ENCODE results near the gene BMP3. TPM values are rescaled to one million over a fixed set of nuclear protein-coding genes. Genes with fewer than 3 reads are reported as not detected.
A peak's percentile ranks its signal among the peaks of the same experiment; 100 is the strongest.
"Not testable (repeated sequence)": the region's sequence is repeated elsewhere in the genome, so short reads cannot be mapped to it uniquely, and the experiment has no call there.

Gene BMP3
- total RNA-seq, 2 donors from 2014 or later = 3.3 to 33.4 TPM

DNA sequence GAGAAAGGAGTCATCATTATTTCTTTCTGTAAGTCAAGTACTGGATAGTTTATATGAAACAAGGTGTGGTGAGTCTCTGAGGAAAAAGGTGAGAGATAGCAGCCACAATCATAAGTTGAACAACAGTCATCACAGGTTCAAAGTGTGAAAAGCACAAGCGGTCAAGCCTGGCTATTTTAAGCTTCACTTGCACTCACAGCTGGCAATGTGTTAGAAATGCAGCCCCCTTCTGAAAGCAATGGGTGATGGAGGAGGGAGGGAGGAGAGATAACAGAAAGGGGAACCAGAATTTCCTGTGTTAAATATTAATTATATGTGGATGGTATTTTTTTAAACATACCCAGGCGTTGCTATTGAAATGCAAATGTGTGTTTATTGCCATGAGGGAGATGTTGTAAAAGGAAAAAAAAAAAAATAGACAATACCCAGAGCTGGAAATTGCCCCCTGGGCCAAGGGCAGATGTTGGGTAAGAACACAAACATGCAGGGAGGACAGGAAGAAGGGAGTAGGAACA, 26.9 kb upstream of the BMP3 start:
- no peaks in the 10 kb centered on the region for H3K27me3 ChIP-seq
- no peak overlapping the region for H3K4me3 ChIP-seq
- peak overlapping the region; percentile 12 for H3K27ac ChIP-seq
- TF ChIP-seq, protein P1, sequence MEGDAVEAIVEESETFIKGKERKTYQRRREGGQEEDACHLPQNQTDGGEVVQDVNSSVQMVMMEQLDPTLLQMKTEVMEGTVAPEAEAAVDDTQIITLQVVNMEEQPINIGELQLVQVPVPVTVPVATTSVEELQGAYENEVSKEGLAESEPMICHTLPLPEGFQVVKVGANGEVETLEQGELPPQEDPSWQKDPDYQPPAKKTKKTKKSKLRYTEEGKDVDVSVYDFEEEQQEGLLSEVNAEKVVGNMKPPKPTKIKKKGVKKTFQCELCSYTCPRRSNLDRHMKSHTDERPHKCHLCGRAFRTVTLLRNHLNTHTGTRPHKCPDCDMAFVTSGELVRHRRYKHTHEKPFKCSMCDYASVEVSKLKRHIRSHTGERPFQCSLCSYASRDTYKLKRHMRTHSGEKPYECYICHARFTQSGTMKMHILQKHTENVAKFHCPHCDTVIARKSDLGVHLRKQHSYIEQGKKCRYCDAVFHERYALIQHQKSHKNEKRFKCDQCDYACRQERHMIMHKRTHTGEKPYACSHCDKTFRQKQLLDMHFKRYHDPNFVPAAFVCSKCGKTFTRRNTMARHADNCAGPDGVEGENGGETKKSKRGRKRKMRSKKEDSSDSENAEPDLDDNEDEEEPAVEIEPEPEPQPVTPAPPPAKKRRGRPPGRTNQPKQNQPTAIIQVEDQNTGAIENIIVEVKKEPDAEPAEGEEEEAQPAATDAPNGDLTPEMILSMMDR (IDR thresholded peaks at IDR 0.05) = no peak
- no peak overlapping the region for H3K9ac ChIP-seq (ENCODE audit: low read depth in 2 of 2, low read length in 2 of 2)
- H3K9me3 ChIP-seq = no peaks in the 10 kb centered on the region
- H3K4me1 ChIP-seq = no peaks in the 10 kb centered on the region
- no peak for DNase-seq
- intact Hi-C loops (cut with DNase I) = no loop called here
- no peaks in the 10 kb centered on the region for H3K36me3 ChIP-seq

DNA sequence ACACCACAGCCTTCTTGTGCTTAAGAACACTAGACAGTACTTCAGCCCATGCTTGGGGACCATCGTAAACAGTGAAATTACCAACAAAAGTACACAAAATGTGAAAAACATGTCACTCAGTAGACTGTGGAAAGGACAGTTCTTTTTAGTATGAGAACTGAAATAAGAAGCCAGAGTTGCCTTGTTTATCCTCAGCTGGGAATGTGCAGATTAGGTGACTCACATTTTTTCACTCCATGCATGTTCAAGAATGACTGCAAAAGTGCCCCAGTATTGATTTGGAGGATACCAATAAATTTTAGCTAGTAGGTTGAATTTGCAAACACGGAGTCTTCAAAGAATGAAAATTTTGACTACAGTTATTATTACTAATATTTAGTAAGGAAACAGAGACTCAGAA, 23.1 kb upstream of the BMP3 start:
- intact Hi-C loops (cut with DNase I) = no loop called here
- TF ChIP-seq, protein P1 (IDR thresholded peaks at IDR 0.05) = no peak
- Histone ChIP-seq H3K9ac (ENCODE audit: low read depth in 2 of 2, low read length in 2 of 2) (no peak overlapping the region), H3K27ac (no peak overlapping the region), H3K36me3 (no peaks in the 10 kb centered on the region), H3K4me3 (no peak overlapping the region), H3K4me1 (no peaks in the 10 kb centered on the region), H3K9me3 (no peaks in the 10 kb centered on the region), H3K27me3 (no peaks in the 10 kb centered on the region)
- no peak for DNase-seq

DNA sequence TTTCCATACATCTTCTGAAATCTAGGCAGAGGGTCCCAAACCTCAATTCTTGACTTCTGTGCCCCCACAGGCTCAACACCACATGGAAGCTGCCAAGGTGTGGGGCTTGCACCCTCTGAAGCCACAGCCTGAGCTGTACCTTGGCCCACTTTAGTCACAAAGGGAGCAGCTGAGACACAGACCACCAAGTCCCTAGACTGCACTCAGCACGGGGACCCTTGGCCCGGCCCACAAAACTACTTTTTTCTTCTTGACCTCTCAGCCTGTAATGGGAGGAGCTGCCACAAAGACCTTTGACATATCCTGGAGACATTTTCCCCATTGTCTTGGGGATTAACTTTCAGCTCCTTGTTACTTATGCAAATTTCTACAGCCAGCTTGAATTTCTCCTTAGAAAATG, 13.9 kb upstream of the BMP3 start:
- H3K36me3 ChIP-seq; H3K27me3 ChIP-seq; DNase-seq; H3K4me3 ChIP-seq; intact Hi-C loops (cut with DNase I); H3K27ac ChIP-seq; H3K4me1 ChIP-seq; H3K9me3 ChIP-seq; H3K9ac ChIP-seq (ENCODE audit: low read depth in 2 of 2, low read length in 2 of 2): not testable (repeated sequence)

DNA sequence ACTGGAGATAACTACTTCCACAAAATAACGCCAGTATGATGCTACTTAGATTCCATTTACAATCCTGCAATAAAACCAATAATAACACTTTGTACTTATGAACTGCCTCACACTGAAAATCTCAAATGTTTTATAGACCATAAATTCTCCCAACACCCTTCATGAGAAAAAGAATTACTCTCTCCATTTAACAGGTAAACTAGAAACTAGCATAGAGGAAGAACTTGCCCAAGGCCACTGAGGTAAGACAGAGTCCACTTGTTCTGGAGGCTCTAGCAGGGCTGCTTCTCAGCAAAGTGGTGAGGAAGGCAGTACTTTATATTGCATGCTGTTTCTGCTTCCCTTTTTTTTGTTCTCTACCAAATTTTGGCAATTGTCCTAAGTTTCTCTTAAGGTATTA, 11.5 kb upstream of the BMP3 start:
- Histone ChIP-seq H3K36me3 (no peaks in the 10 kb centered on the region), H3K4me3 (no peak overlapping the region), H3K27ac (no peak overlapping the region), H3K27me3 (no peaks in the 10 kb centered on the region), H3K4me1 (no peaks in the 10 kb centered on the region), H3K9ac (ENCODE audit: low read depth in 2 of 2, low read length in 2 of 2) (no peak overlapping the region), H3K9me3 (no peaks in the 10 kb centered on the region)
- TF ChIP-seq, protein P1 (IDR thresholded peaks at IDR 0.05) = no peak
- DNase-seq = peak; percentile 26
- intact Hi-C loops (cut with DNase I) = no loop called here

DNA sequence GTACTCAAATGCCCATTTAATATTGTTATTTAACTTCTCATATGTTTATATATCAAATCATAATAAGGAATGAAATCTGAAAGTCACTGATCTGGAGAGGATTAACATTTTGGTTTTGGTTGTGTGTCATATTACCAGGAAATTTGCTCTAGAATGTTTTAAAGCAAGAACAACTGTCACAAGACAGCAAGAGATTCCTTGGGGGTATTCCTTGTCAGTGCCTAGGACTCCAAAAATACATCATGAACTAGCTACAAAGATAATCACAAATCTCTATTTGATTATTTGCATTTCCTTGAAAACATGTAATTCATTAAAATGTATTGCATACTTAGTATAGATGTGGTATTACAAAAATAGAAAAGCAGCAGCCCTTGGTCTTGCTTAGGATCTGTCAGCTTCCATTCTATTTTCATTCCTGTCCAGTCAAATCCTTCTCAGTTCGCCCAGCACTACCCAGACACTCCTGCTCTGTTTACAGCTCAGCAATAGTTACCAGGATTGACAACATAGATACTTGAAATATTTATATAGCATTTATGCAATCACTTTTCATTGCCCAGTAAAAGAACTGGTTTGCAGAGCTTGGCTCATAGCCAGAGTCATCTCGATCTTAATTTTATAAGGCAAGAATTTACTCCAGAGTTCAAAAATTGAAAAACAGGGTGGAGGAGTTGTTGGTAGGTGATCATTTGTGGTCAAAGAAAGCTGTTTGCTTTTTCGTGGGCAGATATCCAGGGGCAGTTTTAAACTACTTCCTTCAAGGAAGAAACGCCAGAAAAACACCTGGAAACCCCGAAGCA, 9.2 kb upstream of the BMP3 start:
- peak overlapping the region; percentile 48 for H3K27ac ChIP-seq
- TF ChIP-seq, protein P1 (IDR thresholded peaks at IDR 0.05) = no peak
- H3K9me3 ChIP-seq = no peaks in the 10 kb centered on the region
- no peak overlapping the region for H3K4me3 ChIP-seq
- no peaks in the 10 kb centered on the region for H3K4me1 ChIP-seq
- peak overlapping the region in 1 of 2 donors; percentile 12 for H3K9ac ChIP-seq (ENCODE audit: low read depth in 2 of 2, low read length in 2 of 2)
- peak; percentile 63 for DNase-seq
- H3K27me3 ChIP-seq = no peaks in the 10 kb centered on the region
- no peaks in the 10 kb centered on the region for H3K36me3 ChIP-seq
- intact Hi-C loops (cut with DNase I) = no loop called here

DNA sequence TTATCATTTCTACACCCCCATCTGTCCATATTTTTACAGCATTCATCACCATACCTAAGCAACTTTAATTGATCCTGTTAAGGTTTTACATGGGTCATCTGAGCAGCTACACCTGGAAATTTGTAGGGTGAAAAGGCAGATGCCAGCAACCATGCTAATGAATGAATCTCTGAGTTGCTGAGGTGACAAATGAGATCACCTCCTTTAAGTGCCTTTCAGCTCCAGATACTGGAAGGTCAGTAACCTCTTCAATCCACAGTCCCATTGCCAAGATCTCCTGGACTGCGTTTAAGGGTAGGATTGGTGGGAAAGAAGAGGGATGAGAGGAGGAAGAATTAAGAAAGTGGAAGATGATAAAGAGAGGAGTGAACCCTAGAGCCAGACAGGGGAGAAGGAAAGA, 8.5 kb upstream of the BMP3 start:
- DNase-seq = no peak
- no peak overlapping the region for H3K4me3 ChIP-seq
- no peaks in the 10 kb centered on the region for H3K9me3 ChIP-seq
- intact Hi-C loops (cut with DNase I) = no loop called here
- TF ChIP-seq, protein P1 (IDR thresholded peaks at IDR 0.05) = no peak
- peak overlapping the region; percentile 48 for H3K27ac ChIP-seq
- no peaks in the 10 kb centered on the region for H3K27me3 ChIP-seq
- H3K36me3 ChIP-seq = no peaks in the 10 kb centered on the region
- no peaks in the 10 kb centered on the region for H3K4me1 ChIP-seq
- H3K9ac ChIP-seq (ENCODE audit: low read depth in 2 of 2, low read length in 2 of 2) = peak overlapping the region in 1 of 2 donors; percentile 12

All from colonic mucosa (tissue), 4 donors.